Heart right ventricle (tissue), 16 donors: ENCODE results near the gene SEC24C. TPM values are rescaled to one million over a fixed set of nuclear protein-coding genes. Genes with fewer than 3 reads are reported as not detected.

Experiments
- ATAC-seq, 8 donors: fragments of 200-7000 bp; cut with Tn5 transposase; one replicate each; pipeline ENCODE4 v1.9.1; 2020; ENCODE audit warnings: mild to moderate bottlenecking in 8 of 8, moderate library complexity in 8 of 8, moderate number of reproducible peaks in 1 of 8
- DNase-seq, 2 donors: peaks; one replicate each; pipeline ENCODE4 v3.0.0-alpha.2; 2020
- H3K27ac ChIP-seq, 10 donors: fragments of 200-600 bp; sonication (generic) in 2 of 10; one replicate each; pipeline versions ENCODE4 v1.5.0 to v1.8.0; 2020 to 2022; ENCODE audit warnings: mild to moderate bottlenecking in 3 of 10
- H3K27me3 ChIP-seq, 7 donors: fragments of 200-600 bp; one replicate each; pipeline ENCODE4 v1.8.0; 2021 to 2022; ENCODE audit warnings: mild to moderate bottlenecking in 2 of 7
- H3K36me3 ChIP-seq, 9 donors: fragments of 200-600 bp; sonication (generic) in 1 of 9; one replicate each; pipeline versions ENCODE4 v1.5.0 to v1.8.0; 2020 to 2022; ENCODE audit warnings: mild to moderate bottlenecking in 2 of 9
- H3K4me1 ChIP-seq, 9 donors: fragments of 200-600 bp; sonication (generic) in 1 of 9; one replicate each; pipeline versions ENCODE4 v1.5.0 to v1.8.0; 2020 to 2022; ENCODE audit warnings: mild to moderate bottlenecking in 4 of 9
- H3K4me3 ChIP-seq, 10 donors: fragments of 200-600 bp; sonication (generic) in 2 of 10; one replicate each; pipeline versions ENCODE4 v1.5.0 to v1.8.0; 2020 to 2022; ENCODE audit warnings: mild to moderate bottlenecking in 7 of 10, moderate library complexity in 2 of 10
- H3K9me3 ChIP-seq, 11 donors: fragments of 200-600 bp in 10 of 11; sonication (generic) in 2 of 11; one replicate each; pipeline versions ENCODE4 v1.5.0 to v1.8.0; 2013 to 2022; ENCODE audit warnings: mild to moderate bottlenecking in 2 of 11, control low read depth in 1 of 11, moderate library complexity in 1 of 11
- CTCF ChIP-seq, 9 donors: fragments of 200-600 bp; sonication (generic) in 2 of 9; IDR thresholded peaks; one replicate each; pipeline versions ENCODE4 v1.5.0 to v1.8.0; 2021 to 2022; ENCODE audit warnings: antibody characterized with exemption in 9 of 9, mild to moderate bottlenecking in 5 of 9, moderate library complexity in 1 of 9
- WGBS, 2 donors: extraction: QIAGEN DNeasy Blood & Tissue Kit; methylation state at CpG; one replicate each; pipeline ENCODE4 v1.1.7; 2013; ENCODE audit warnings: inconsistent platforms in 1 of 2; 5-methylcytosine and 5-hydroxymethylcytosine counted together
- intact Hi-C, 10 donors: fragments of 100-400 bp; cut with DNase I; formaldehyde crosslinking; loops; one replicate each; pipeline versions ENCODE4 v1.11.1 to v1.14.2; 2022
- polyA plus RNA-seq, 2 donors: library from polyadenylated mRNA; stranded (reverse); fragments of 200-250 nt; gene quantifications; one replicate each; pipeline ENCODE4 v1.2.3, GENCODE V29; 2013
- total RNA-seq, 10 donors: library from RNA; stranded (reverse); fragmentation: NEBNext Ultra II Directional in 3 of 10; extraction: Animal tissue kit (Norgen Biotek cat#: 25700) in 3 of 10; gene quantifications; one replicate each; pipeline versions ENCODE4 v1.2.1 to v1.2.4, GENCODE V29; 2021 to 2023
- donor health status: Arrhythmogenic right ventricular cardiomyopathy.
- donor health status: ischemic (EF 13 %, LVEDD 7.1; RV severe dilation, severe dysfunction).
- donor health status: healthy with polysubstance abuse.
- donor health status: DM: no; HTN: yes; CAD: no.
- donor health status: DM: no; HTN: no; CAD: no.
- donor health status: ischemic (EF 25% LVEDD 6.9; RV normal size, moderate dysfunction).
- donor health status: ischemic (EF 25% LVEDD 5.7; RV mildly dilated, moderate dysfunction).
- donor health status: healthy.
- donor health status: DM: yes; HTN: yes; CAD: no.
- donor health status: Ischemic cardiomyopathy.
- donor health status: ischemic (EF 35%, LVEDD 5.7; RV mildly dilated, moderate dysfunction).
- donor health status: nonischemic (EF 11% LVEDD 7.7; RV severe dilation, severe dysfunction).
- donor health status: DM: yes; HTN: yes; CAD: no.
- donor health status: PGD.
- donor health status: ischemic (EF 29% LVEDD 5.4; RV normal size, mild dysfunction).
- donor health status: nonischemic (EF 23%, LVEDD 6.1; RV moderate dilation, normal function).

The SEC24C gene
- total and polyA plus RNA-seq, 12 donors = 33.4 to 59.7 (median 50.9) TPM

- peak in 1 of 9 donors; percentile 17 for TF ChIP-seq CTCF (IDR thresholded peaks at IDR 0.05)
- intact Hi-C loops = no loop called here
- ATAC-seq = no peak
- Histone ChIP-seq H3K36me3 (peaks cover 0 to 81% (median 29%) of the 10 kb centered on the region in 9 donors), H3K4me1 (peaks cover 24 to 48% (median 42%) of the 10 kb centered on the region in 9 donors), H3K27ac (peak overlapping the region in 2 of 10 donors; percentile 99 to 100), H3K9me3 (no peaks in the 10 kb centered on the region), H3K4me3 (peak overlapping the region in 7 of 10 donors; percentile 73 to 99 (median 85)), H3K27me3 (no peaks in the 10 kb centered on the region)
- WGBS, 2 donors = 10 to 23% methylated on average over 5 of the region's 5 CpGs
- no peak for DNase-seq
Measured at GRCh38 chr10:73774637-73775036, 30.5 kb downstream of the SEC24C start.

- intact Hi-C loops = no loop called here
- WGBS, 2 donors = 93% methylated on average over 5 of the region's 5 CpGs
- DNase-seq = no peak
- peaks cover 0 to 65% (median 16%) of the 10 kb centered on the region in 9 donors for H3K36me3 ChIP-seq
- no peaks in the 10 kb centered on the region for H3K27me3 ChIP-seq
- no peak for ATAC-seq
- TF ChIP-seq CTCF (IDR thresholded peaks at IDR 0.05) = no peak
- H3K27ac ChIP-seq = no peak overlapping the region
- H3K4me1 ChIP-seq = peaks cover 18 to 62% (median 52%) of the 10 kb centered on the region in 9 donors
- no peak overlapping the region for H3K4me3 ChIP-seq
- H3K9me3 ChIP-seq = no peaks in the 10 kb centered on the region
Measured at GRCh38 chr10:73779018-73779417, 34.8 kb downstream of the SEC24C start.

DNA sequence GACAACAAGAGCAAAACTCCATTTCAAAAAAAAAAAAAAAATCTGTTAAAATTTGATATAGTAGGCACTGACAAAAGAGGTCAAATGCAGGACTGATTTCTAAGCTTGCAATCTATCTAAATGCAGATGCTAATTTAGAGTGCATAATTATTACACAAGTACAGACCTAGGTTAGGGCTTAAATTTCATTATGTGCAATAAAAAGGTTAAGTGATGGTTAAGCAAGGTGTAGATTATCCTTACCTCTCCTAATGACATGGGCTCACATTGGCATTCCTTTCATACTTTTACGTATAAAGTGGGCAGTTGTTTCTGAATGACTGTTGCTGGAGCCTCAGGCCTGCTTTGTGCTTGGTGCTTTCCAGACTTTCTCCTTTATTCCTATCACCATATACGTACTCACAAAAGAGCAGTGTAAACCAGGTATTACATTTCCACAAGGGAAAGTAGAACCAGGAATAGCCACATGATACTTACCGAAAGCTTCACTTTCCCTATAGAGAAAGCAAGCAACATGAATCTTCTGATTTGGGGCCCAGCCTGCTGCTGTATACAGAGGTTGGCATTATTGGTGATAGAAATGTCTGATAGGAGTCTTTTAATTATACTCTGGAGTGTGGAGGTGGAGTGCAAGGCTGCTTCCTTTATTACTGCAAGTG is 35.5 kb downstream of the SEC24C start:
- Histone ChIP-seq H3K27ac (no peak overlapping the region), H3K9me3 (no peaks in the 10 kb centered on the region), H3K4me3 (no peak overlapping the region), H3K36me3 (peaks cover 0 to 58% (median 16%) of the 10 kb centered on the region in 9 donors), H3K27me3 (no peaks in the 10 kb centered on the region), H3K4me1 (peaks cover 13 to 62% (median 46%) of the 10 kb centered on the region in 9 donors)
- WGBS, 2 donors = 77% methylated on average over 3 of the region's 3 CpGs
- ATAC-seq = no peak
- intact Hi-C loops = no loop called here
- no peak for DNase-seq
- no peak for TF ChIP-seq CTCF (IDR thresholded peaks at IDR 0.05)

DNA sequence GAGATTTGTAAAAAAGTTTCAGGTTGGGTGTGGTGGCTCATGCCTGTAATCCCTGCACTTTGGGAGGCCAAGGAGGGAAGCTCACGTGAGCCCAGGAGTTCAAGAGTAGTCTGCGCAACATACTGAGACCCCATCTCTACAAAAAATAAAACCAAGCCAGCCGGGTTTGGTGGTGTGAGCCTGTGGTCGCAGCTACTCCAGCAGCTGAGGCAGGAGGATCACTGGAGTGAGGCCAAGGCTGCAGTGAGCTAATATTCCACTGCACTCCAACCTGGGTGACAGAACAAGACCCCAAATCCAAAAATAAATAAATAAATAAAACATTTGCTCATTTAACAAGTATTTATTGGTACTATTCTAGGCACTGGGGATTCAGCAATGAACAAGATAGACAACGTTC is 36.1 kb downstream of the SEC24C start:
- intact Hi-C loops = no loop called here
- H3K4me1 ChIP-seq = peaks cover 9 to 60% (median 43%) of the 10 kb centered on the region in 9 donors
- no peak overlapping the region for H3K4me3 ChIP-seq
- H3K27ac ChIP-seq = no peak overlapping the region
- DNase-seq (no peak), ATAC-seq (no peak)
- H3K36me3 ChIP-seq = peaks cover 0 to 52% (median 15%) of the 10 kb centered on the region in 9 donors
- no peaks in the 10 kb centered on the region for H3K27me3 ChIP-seq
- TF ChIP-seq CTCF (IDR thresholded peaks at IDR 0.05) = no peak
- H3K9me3 ChIP-seq = no peaks in the 10 kb centered on the region
- 79 to 83% methylated on average over 5 of the region's 5 CpGs for WGBS, 2 donors
